ENCODE measurements around the gene EPC2.

EPC2 gene

GRCh38 chr2:148810081-148810480, 165.5 kb downstream of the EPC2 start:
- no peaks in the 10 kb centered on the region for H3K9me3 ChIP-seq (ENCODE audit: insufficient read depth, low read depth, low read length)
- H3K4me1 ChIP-seq (ENCODE audit: insufficient read depth, low read length, poor library complexity, severe bottlenecking) = peaks cover 4% of the 10 kb centered on the region
- no peak overlapping the region for H3K9ac ChIP-seq (ENCODE audit: low read depth, low read length, poor library complexity, severe bottlenecking)
- H3K36me3 ChIP-seq (ENCODE audit: insufficient read depth, low read length) = no peaks in the 10 kb centered on the region
- no peaks in the 10 kb centered on the region for H3K9me2 ChIP-seq (replicated peaks; ENCODE audit: low read depth, low read length)
- no peaks in the 10 kb centered on the region for H3K27me3 ChIP-seq (ENCODE audit: insufficient read depth, low read length, poor library complexity, severe bottlenecking)
- no peak overlapping the region for H3K4me3 ChIP-seq (ENCODE audit: low read length, poor library complexity, severe bottlenecking)
- no peak for TF ChIP-seq CTCF (conservative IDR thresholded peaks at IDR 0.05; ENCODE audit: low read length)
- no peak for TF ChIP-seq EZH2phosphoT487 (IDR thresholded peaks at IDR 0.05; ENCODE audit: borderline replicate concordance)
- no peaks in the 10 kb centered on the region for H3F3A ChIP-seq (ENCODE audit: low read depth)
- H3K79me2 ChIP-seq (ENCODE audit: insufficient read depth, low read length) = no peaks in the 10 kb centered on the region
- H4K20me1 ChIP-seq (ENCODE audit: insufficient read depth, low read length, poor library complexity, severe bottlenecking) = no peaks in the 10 kb centered on the region
- no peak overlapping the region for H3K4me2 ChIP-seq (ENCODE audit: low read depth, low read length, poor library complexity, severe bottlenecking)
- H2AFZ ChIP-seq (ENCODE audit: low read length) = no peak overlapping the region

- TF ChIP-seq EZH2phosphoT487 (IDR thresholded peaks at IDR 0.05; ENCODE audit: borderline replicate concordance) = no peak
- no peaks in the 10 kb centered on the region for H3K27me3 ChIP-seq (ENCODE audit: insufficient read depth, low read length, poor library complexity, severe bottlenecking)
- H3K4me3 ChIP-seq (ENCODE audit: low read length, poor library complexity, severe bottlenecking) = no peak overlapping the region
- H2AFZ ChIP-seq (ENCODE audit: low read length) = no peak overlapping the region
- no peaks in the 10 kb centered on the region for H3F3A ChIP-seq (ENCODE audit: low read depth)
- no peaks in the 10 kb centered on the region for H3K9me2 ChIP-seq (replicated peaks; ENCODE audit: low read depth, low read length)
- H3K4me1 ChIP-seq (ENCODE audit: insufficient read depth, low read length, poor library complexity, severe bottlenecking) = peaks cover 4% of the 10 kb centered on the region
- H3K9ac ChIP-seq (ENCODE audit: low read depth, low read length, poor library complexity, severe bottlenecking) = no peak overlapping the region
- H3K79me2 ChIP-seq (ENCODE audit: insufficient read depth, low read length) = no peaks in the 10 kb centered on the region
- H3K36me3 ChIP-seq (ENCODE audit: insufficient read depth, low read length) = no peaks in the 10 kb centered on the region
- H4K20me1 ChIP-seq (ENCODE audit: insufficient read depth, low read length, poor library complexity, severe bottlenecking) = no peaks in the 10 kb centered on the region
- no peak overlapping the region for H3K4me2 ChIP-seq (ENCODE audit: low read depth, low read length, poor library complexity, severe bottlenecking)
- H3K9me3 ChIP-seq (ENCODE audit: insufficient read depth, low read depth, low read length) = no peaks in the 10 kb centered on the region
These were observed 167.8 kb downstream of the EPC2 start for GRCh38 chr2:148812306-148812705.

GRCh38 chr2:148813603-148814065, 169.1 kb downstream of the EPC2 start:
- Histone ChIP-seq H3K4me3 (ENCODE audit: low read length, poor library complexity, severe bottlenecking) (no peak overlapping the region), H2AFZ (ENCODE audit: low read length) (no peak overlapping the region), H3F3A (ENCODE audit: low read depth) (no peaks in the 10 kb centered on the region), H3K9ac (ENCODE audit: low read depth, low read length, poor library complexity, severe bottlenecking) (no peak overlapping the region), H3K79me2 (ENCODE audit: insufficient read depth, low read length) (no peaks in the 10 kb centered on the region), H3K27me3 (ENCODE audit: insufficient read depth, low read length, poor library complexity, severe bottlenecking) (no peaks in the 10 kb centered on the region), H3K4me2 (ENCODE audit: low read depth, low read length, poor library complexity, severe bottlenecking) (no peak overlapping the region), H3K4me1 (ENCODE audit: insufficient read depth, low read length, poor library complexity, severe bottlenecking) (peaks cover 4% of the 10 kb centered on the region), H3K9me2 (replicated peaks; ENCODE audit: low read depth, low read length) (no peaks in the 10 kb centered on the region), H3K36me3 (ENCODE audit: insufficient read depth, low read length) (no peaks in the 10 kb centered on the region), H3K9me3 (ENCODE audit: insufficient read depth, low read depth, low read length) (no peaks in the 10 kb centered on the region), H4K20me1 (ENCODE audit: insufficient read depth, low read length, poor library complexity, severe bottlenecking) (no peaks in the 10 kb centered on the region)
- TF ChIP-seq EZH2phosphoT487 (IDR thresholded peaks at IDR 0.05; ENCODE audit: borderline replicate concordance) (no peak), CTCF (conservative IDR thresholded peaks at IDR 0.05; ENCODE audit: low read length) (no peak; the same call in 1 of the 2 replicates)

GRCh38 chr2:148814143-148814859, 169.8 kb downstream of the EPC2 start:
- H3K4me2 ChIP-seq (ENCODE audit: low read depth, low read length, poor library complexity, severe bottlenecking) = peak overlapping the region; percentile 28
- no peaks in the 10 kb centered on the region for H3K36me3 ChIP-seq (ENCODE audit: insufficient read depth, low read length)
- H2AFZ ChIP-seq (ENCODE audit: low read length) = peak overlapping the region; percentile 27
- H3K27me3 ChIP-seq (ENCODE audit: insufficient read depth, low read length, poor library complexity, severe bottlenecking) = no peaks in the 10 kb centered on the region
- no peak overlapping the region for H3K4me3 ChIP-seq (ENCODE audit: low read length, poor library complexity, severe bottlenecking)
- no peak for TF ChIP-seq CTCF (conservative IDR thresholded peaks at IDR 0.05; ENCODE audit: low read length)
- no peak for TF ChIP-seq EZH2phosphoT487 (IDR thresholded peaks at IDR 0.05; ENCODE audit: borderline replicate concordance)
- H4K20me1 ChIP-seq (ENCODE audit: insufficient read depth, low read length, poor library complexity, severe bottlenecking) = no peaks in the 10 kb centered on the region
- H3K9me2 ChIP-seq (replicated peaks; ENCODE audit: low read depth, low read length) = no peaks in the 10 kb centered on the region
- H3F3A ChIP-seq (ENCODE audit: low read depth) = no peaks in the 10 kb centered on the region
- peaks cover 4% of the 10 kb centered on the region for H3K4me1 ChIP-seq (ENCODE audit: insufficient read depth, low read length, poor library complexity, severe bottlenecking)
- no peaks in the 10 kb centered on the region for H3K9me3 ChIP-seq (ENCODE audit: insufficient read depth, low read depth, low read length)
- H3K9ac ChIP-seq (ENCODE audit: low read depth, low read length, poor library complexity, severe bottlenecking) = no peak overlapping the region
- H3K79me2 ChIP-seq (ENCODE audit: insufficient read depth, low read length) = no peaks in the 10 kb centered on the region
